Measurements from ENCODE around the gene COIL. TPM values are rescaled to one million over a fixed set of nuclear protein-coding genes. Genes with fewer than 3 reads are reported as not detected.

The COIL gene
- total and polyA plus RNA-seq, 2 donors (not counting 3 experiments of a cell fraction or from before 2014, with no cell fraction given) = 4.2 to 20.6 TPM

GRCh38 chr17:56902348-56902747 is 58.5 kb downstream of the COIL start:
- dilution Hi-C loops (cut with MboI; ENCODE audit: extremely low pct_ligation_motif_present, low sequenced_read_pairs) = no loop called here
- CTCF ChIA-PET = interaction anchor here (1.2 to 1.3 kb wide), 2 partner anchors 37 to 82 kb away, joined by 4 read pairs; no protein-coding TSS in a partner anchor

More at GRCh38 chr17:56902348-56902747, 58.5 kb downstream of the COIL start:
- Histone ChIP-seq H3K27me3 (ENCODE audit: control insufficient read depth in 2 of 2, insufficient read depth in 2 of 2, low read length in 2 of 2) (no peaks in the 10 kb centered on the region), H3K9me1 (replicated peaks; ENCODE audit: control insufficient read depth, extremely low read depth, insufficient read depth, low read length) (no peaks in the 10 kb centered on the region), H4K20me1 (replicated peaks; ENCODE audit: control insufficient read depth, extremely low read depth, insufficient read depth, low read length) (no peaks in the 10 kb centered on the region), H3K4me2 (ENCODE audit: insufficient read depth, low read length) (no peak overlapping the region), H3K79me2 (ENCODE audit: control insufficient read depth, insufficient read depth, low read length) (peaks cover 8% of the 10 kb centered on the region), H3K9ac (replicated peaks; ENCODE audit: extremely low read depth, insufficient read depth, low read length) (no peak overlapping the region), H3K9me3 (replicated peaks; ENCODE audit: control insufficient read depth, insufficient read depth, low read length) (no peaks in the 10 kb centered on the region), H2AFZ (ENCODE audit: low read depth, low read length) (no peak overlapping the region), H3K4me3 (replicated peaks in 1 of 3; ENCODE audit: insufficient read depth in 1 of 3, low read depth in 1 of 3, low read length in 3 of 3) (no peak overlapping the region), H3K27ac (ENCODE audit: insufficient read depth, low read depth, low read length) (peak overlapping the region; percentile 80), H3K4me1 (ENCODE audit: control insufficient read depth, extremely low read depth, insufficient read depth, low read length) (peaks cover 27% of the 10 kb centered on the region), H3K36me3 (ENCODE audit: control insufficient read depth in 2 of 2, extremely low read depth in 1 of 2, insufficient read depth in 2 of 2, low read length in 2 of 2) (peaks cover 32 to 36% of the 10 kb centered on the region in 2 experiments)
- intact Hi-C loops (cut with micrococcal nuclease) = no loop called here
- no TSS peak for BruUV-seq (replicated peaks)
- FAIRE-seq (peak; percentile 95), DNase-seq (ENCODE audit: low read depth, low spot score) (peak; percentile 64)
- TF ChIP-seq GATA2 (IDR thresholded peaks at IDR 0.05; ENCODE audit: insufficient read depth, insufficient read length, low read depth, low read length) (peak; percentile 66), POLR2A (IDR thresholded peaks at IDR 0.05; ENCODE audit: low read depth, low read length) (no peak), CTCF (IDR thresholded peaks at IDR 0.05; ENCODE audit: extremely low read depth in 1 of 2, insufficient read depth in 1 of 2, low read depth in 1 of 2, low read length in 2 of 2) (no peak), MAX (IDR thresholded peaks at IDR 0.05; ENCODE audit: insufficient read depth, insufficient read length) (peak; percentile 56), JUN (IDR thresholded peaks at IDR 0.05; ENCODE audit: borderline replicate concordance, insufficient read depth, insufficient read length, low read depth) (peak; percentile 78), EZH2 (IDR thresholded peaks at IDR 0.05; ENCODE audit: borderline replicate concordance, low read depth, low read length, severe bottlenecking) (no peak), FOS (IDR thresholded peaks at IDR 0.05; ENCODE audit: borderline replicate concordance, insufficient read depth, low read length) (peak; percentile 71), POLR2AphosphoS5 (IDR thresholded peaks at IDR 0.05; ENCODE audit: insufficient read depth, low read depth, low read length) (peak; percentile 51), MYC (IDR thresholded peaks at IDR 0.05; ENCODE audit: low read depth, low read length) (peak; percentile 56)
- POLR2A ChIA-PET = interaction anchor here (2.9 kb wide), 1 partner anchor 12 kb away, joined by 11 read pairs; the partner anchor contains the start of gene TRIM25
